Measurements from ENCODE around the gene SHANK1. TPM values are rescaled to one million over a fixed set of nuclear protein-coding genes. Genes with fewer than 3 reads are reported as not detected.
A peak's percentile ranks its signal among the peaks of the same experiment; 100 is the strongest.

The SHANK1 gene
- total RNA-seq, 1 experiment from 2014 or later, result not detected

GRCh38 chr19:50701367-50701985, 18.1 kb downstream of the SHANK1 start:
- Histone ChIP-seq H3K4me1 (replicated peaks) (no peaks in the 10 kb centered on the region), H3K9me3 (replicated peaks) (no peaks in the 10 kb centered on the region), H3K36me3 (no peaks in the 10 kb centered on the region), H3K27ac (no peak overlapping the region), H3K27me3 (replicated peaks) (peaks cover 12% of the 10 kb centered on the region; the same call in 1 of the 2 replicates), H3K4me3 (no peak overlapping the region)
- no peak for DNase-seq (ENCODE audit: low read depth in 1 of 2, low spot score in 2 of 2)

- Histone ChIP-seq H3K4me3 (no peak overlapping the region), H3K27ac (no peak overlapping the region), H3K27me3 (replicated peaks) (peaks cover 15% of the 10 kb centered on the region), H3K9me3 (replicated peaks) (no peaks in the 10 kb centered on the region), H3K4me1 (replicated peaks) (no peaks in the 10 kb centered on the region), H3K36me3 (no peaks in the 10 kb centered on the region)
- DNase-seq (ENCODE audit: low read depth in 1 of 2, low spot score in 2 of 2), result no peak
Measured at GRCh38 chr19:50697414-50698124, 22.0 kb downstream of the SHANK1 start.

GRCh38 chr19:50696094-50696483, 23.5 kb downstream of the SHANK1 start:
- Histone ChIP-seq H3K9me3 (replicated peaks) (no peaks in the 10 kb centered on the region), H3K4me3 (no peak overlapping the region), H3K36me3 (no peaks in the 10 kb centered on the region), H3K4me1 (replicated peaks) (no peaks in the 10 kb centered on the region), H3K27me3 (replicated peaks) (peaks cover 15% of the 10 kb centered on the region), H3K27ac (no peak overlapping the region)
- DNase-seq (ENCODE audit: low read depth in 1 of 2, low spot score in 2 of 2), result no peak

- H3K9me3 ChIP-seq (replicated peaks), result no peaks in the 10 kb centered on the region
- peaks cover 15% of the 10 kb centered on the region for H3K27me3 ChIP-seq (replicated peaks)
- H3K4me1 ChIP-seq (replicated peaks), result no peaks in the 10 kb centered on the region
- no peaks in the 10 kb centered on the region for H3K36me3 ChIP-seq
- no peak overlapping the region for H3K27ac ChIP-seq
- DNase-seq (ENCODE audit: low read depth in 1 of 2, low spot score in 2 of 2), result no peak
- no peak overlapping the region for H3K4me3 ChIP-seq
Measured at GRCh38 chr19:50695251-50696093, 24.1 kb downstream of the SHANK1 start.

- peaks cover 15% of the 10 kb centered on the region for H3K27me3 ChIP-seq (replicated peaks)
Measured at GRCh38 chr19:50694815-50695145, 24.8 kb downstream of the SHANK1 start.

GRCh38 chr19:50693064-50693975, 26.3 kb downstream of the SHANK1 start:
- H3K9me3 ChIP-seq (replicated peaks), result no peaks in the 10 kb centered on the region
- H3K4me1 ChIP-seq (replicated peaks), result no peaks in the 10 kb centered on the region
- DNase-seq (ENCODE audit: low read depth in 1 of 2, low spot score in 2 of 2), result no peak
- no peak overlapping the region for H3K27ac ChIP-seq
- H3K4me3 ChIP-seq, result no peak overlapping the region
- no peaks in the 10 kb centered on the region for H3K36me3 ChIP-seq
- H3K27me3 ChIP-seq (replicated peaks), result peaks cover 15% of the 10 kb centered on the region

More at GRCh38 chr19:50694815-50695145, 24.8 kb downstream of the SHANK1 start:
- Histone ChIP-seq H3K27ac (no peak overlapping the region), H3K9me3 (replicated peaks) (no peaks in the 10 kb centered on the region), H3K4me1 (replicated peaks) (no peaks in the 10 kb centered on the region), H3K36me3 (no peaks in the 10 kb centered on the region), H3K4me3 (no peak overlapping the region)
- no peak for DNase-seq (ENCODE audit: low read depth in 1 of 2, low spot score in 2 of 2)

GRCh38 chr19:50690439-50690838, 29.2 kb downstream of the SHANK1 start:
- H3K9me3 ChIP-seq (replicated peaks), result no peaks in the 10 kb centered on the region
- no peaks in the 10 kb centered on the region for H3K4me1 ChIP-seq (replicated peaks)
- H3K27me3 ChIP-seq (replicated peaks), result peaks cover 9% of the 10 kb centered on the region
- H3K4me3 ChIP-seq, result no peak overlapping the region
- DNase-seq (ENCODE audit: low read depth in 1 of 2, low spot score in 2 of 2), result no peak
- H3K27ac ChIP-seq, result no peak overlapping the region
- H3K36me3 ChIP-seq, result no peaks in the 10 kb centered on the region

GRCh38 chr19:50688766-50689165, 30.8 kb downstream of the SHANK1 start:
- no peaks in the 10 kb centered on the region for H3K36me3 ChIP-seq

GRCh38 chr19:50686310-50687032, 33.1 kb downstream of the SHANK1 start:
- Histone ChIP-seq H3K9me3 (replicated peaks) (no peaks in the 10 kb centered on the region), H3K4me3 (no peak overlapping the region), H3K27ac (no peak overlapping the region), H3K27me3 (replicated peaks) (no peaks in the 10 kb centered on the region; the same call in 1 of the 2 replicates), H3K4me1 (replicated peaks) (no peaks in the 10 kb centered on the region), H3K36me3 (no peaks in the 10 kb centered on the region)
- no peak for DNase-seq (ENCODE audit: low read depth in 1 of 2, low spot score in 2 of 2)

More at GRCh38 chr19:50688766-50689165, 30.8 kb downstream of the SHANK1 start:
- H3K27ac ChIP-seq, result no peak overlapping the region
- H3K4me1 ChIP-seq (replicated peaks), result no peaks in the 10 kb centered on the region
- no peak for DNase-seq (ENCODE audit: low read depth in 1 of 2, low spot score in 2 of 2)
- no peak overlapping the region for H3K4me3 ChIP-seq
- peaks cover 4% of the 10 kb centered on the region; the same call in 1 of the 2 replicates for H3K27me3 ChIP-seq (replicated peaks)
- no peaks in the 10 kb centered on the region for H3K9me3 ChIP-seq (replicated peaks)

GRCh38 chr19:50679177-50680125, 40.2 kb downstream of the SHANK1 start:
- Histone ChIP-seq H3K9me3 (replicated peaks) (0 out of 2 replicates have a peak, but pooled peaks cover 3% of the 10 kb centered on the region), H3K27ac (no peak overlapping the region), H3K27me3 (replicated peaks) (peaks cover 3% of the 10 kb centered on the region; the same call in 1 of the 2 replicates), H3K4me3 (no peak overlapping the region), H3K4me1 (replicated peaks) (no peaks in the 10 kb centered on the region), H3K36me3 (no peaks in the 10 kb centered on the region)
- DNase-seq (ENCODE audit: low read depth in 1 of 2, low spot score in 2 of 2), result peak; percentile 55 to 72

GRCh38 chr19:50678323-50678722, 41.3 kb downstream of the SHANK1 start:
- no peak for DNase-seq (ENCODE audit: low read depth in 1 of 2, low spot score in 2 of 2)
- H3K27me3 ChIP-seq (replicated peaks), result peaks cover 3% of the 10 kb centered on the region; the same call in 1 of the 2 replicates
- H3K36me3 ChIP-seq, result no peaks in the 10 kb centered on the region
- no peaks in the 10 kb centered on the region for H3K4me1 ChIP-seq (replicated peaks)
- no peak overlapping the region for H3K27ac ChIP-seq
- H3K4me3 ChIP-seq, result no peak overlapping the region
- H3K9me3 ChIP-seq (replicated peaks), result 0 out of 2 replicates have a peak, but pooled peaks cover 3% of the 10 kb centered on the region

GRCh38 chr19:50677636-50678035, 42.0 kb downstream of the SHANK1 start:
- H3K4me3 ChIP-seq, result no peak overlapping the region

More at GRCh38 chr19:50677636-50678035, 42.0 kb downstream of the SHANK1 start:
- Histone ChIP-seq H3K27ac (no peak overlapping the region), H3K27me3 (replicated peaks) (peaks cover 8% of the 10 kb centered on the region; the same call in 1 of the 2 replicates), H3K9me3 (replicated peaks) (0 out of 2 replicates have a peak, but pooled peaks cover 3% of the 10 kb centered on the region), H3K4me1 (replicated peaks) (no peaks in the 10 kb centered on the region), H3K36me3 (no peaks in the 10 kb centered on the region)
- DNase-seq (ENCODE audit: low read depth in 1 of 2, low spot score in 2 of 2), result no peak
